ENCODE measurements around the gene DONSON.
A peak's percentile ranks its signal among the peaks of the same experiment; 100 is the strongest.
"Not testable (repeated sequence)": the region's sequence is repeated elsewhere in the genome, so short reads cannot be mapped to it uniquely, and the experiment has no call there.

The DONSON gene, protein sequence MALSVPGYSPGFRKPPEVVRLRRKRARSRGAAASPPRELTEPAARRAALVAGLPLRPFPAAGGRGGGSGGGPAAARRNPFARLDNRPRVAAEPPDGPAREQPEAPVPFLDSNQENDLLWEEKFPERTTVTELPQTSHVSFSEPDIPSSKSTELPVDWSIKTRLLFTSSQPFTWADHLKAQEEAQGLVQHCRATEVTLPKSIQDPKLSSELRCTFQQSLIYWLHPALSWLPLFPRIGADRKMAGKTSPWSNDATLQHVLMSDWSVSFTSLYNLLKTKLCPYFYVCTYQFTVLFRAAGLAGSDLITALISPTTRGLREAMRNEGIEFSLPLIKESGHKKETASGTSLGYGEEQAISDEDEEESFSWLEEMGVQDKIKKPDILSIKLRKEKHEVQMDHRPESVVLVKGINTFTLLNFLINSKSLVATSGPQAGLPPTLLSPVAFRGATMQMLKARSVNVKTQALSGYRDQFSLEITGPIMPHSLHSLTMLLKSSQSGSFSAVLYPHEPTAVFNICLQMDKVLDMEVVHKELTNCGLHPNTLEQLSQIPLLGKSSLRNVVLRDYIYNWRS

DNA sequence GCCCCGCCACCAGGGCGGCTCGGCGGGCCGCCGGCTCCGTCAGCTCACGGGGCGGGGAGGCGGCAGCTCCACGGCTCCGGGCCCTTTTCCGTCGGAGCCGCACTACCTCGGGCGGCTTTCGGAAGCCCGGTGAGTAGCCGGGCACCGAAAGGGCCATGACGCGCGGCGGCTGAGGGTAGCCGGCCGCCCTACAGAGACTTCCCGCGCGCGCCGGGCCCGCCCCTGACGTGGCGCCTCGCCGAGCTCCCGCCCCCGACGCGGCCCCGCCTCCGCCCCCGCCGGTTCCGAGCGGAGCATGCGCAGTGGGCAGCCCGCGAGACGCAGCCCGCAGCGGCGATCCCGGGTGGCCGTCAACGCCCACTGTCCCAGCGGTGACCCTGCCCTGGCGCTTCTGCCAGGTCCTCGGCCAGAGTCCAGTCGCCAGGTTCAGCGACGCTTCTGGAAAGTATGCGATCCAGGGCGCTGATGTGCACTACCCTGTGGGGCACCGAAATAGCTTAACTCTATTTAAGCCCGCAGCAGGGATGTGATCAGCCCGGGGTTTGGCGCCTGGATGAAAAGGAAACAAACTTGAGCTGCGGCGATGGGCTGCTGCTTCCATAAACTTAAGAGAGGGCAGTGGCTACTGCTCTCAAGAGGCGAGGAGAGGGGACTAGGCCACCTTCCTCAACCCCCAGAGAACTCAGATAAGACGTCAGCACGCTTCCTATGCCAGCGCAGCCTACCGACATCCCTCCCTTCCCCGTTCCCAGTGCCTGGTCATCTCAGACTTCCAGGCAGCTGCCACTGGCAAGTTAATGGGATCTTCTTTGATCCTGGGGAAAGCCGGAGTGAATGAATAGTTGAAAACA, at the start of gene DONSON:
DONSON (minus strand) TSS at position 200 of the 851 bp plus-strand sequence; CDS start at position 157, 43 bp downstream.
- peak; percentile 80 for DNase-seq

DNA sequence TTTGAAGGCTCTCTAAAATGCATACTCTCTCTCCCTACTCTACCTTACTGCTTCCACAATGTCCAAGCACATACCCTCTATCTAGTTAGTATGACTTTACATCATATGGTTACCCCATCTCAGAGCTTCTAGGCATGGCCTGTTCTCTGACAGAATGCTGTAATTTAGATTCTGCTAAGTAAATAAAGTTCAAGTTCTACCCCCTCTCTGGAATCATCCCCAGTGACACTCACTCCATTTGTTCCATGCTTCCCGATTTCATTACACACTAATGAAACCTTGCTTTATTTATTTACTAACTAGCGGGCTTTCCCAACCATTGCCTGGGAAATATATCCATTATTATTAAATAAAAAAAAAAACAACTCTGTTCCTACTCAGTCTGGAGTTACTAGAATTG, 45.8 kb upstream of the DONSON start:
- no peak for DNase-seq

DNA sequence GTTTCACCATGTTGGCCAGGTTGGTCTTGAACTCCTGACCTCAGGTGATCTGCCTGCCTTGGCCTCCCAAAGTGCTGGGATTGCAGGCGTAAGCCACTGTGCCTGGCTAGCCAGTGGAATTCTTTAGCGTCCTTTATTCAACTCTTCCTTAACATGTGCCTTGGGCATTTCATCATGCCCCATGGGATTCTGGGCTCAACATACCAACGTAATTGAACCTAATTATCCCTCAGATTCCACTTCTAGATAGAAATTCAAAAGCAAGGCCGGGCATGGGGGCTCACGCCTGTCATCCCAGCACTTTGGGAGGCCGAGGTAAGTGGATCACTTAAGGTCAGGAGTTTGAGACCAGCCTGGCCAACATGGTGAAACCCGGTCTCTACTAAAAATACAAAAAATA, 37.7 kb upstream of the DONSON start:
- not testable (repeated sequence) for DNase-seq

DNA sequence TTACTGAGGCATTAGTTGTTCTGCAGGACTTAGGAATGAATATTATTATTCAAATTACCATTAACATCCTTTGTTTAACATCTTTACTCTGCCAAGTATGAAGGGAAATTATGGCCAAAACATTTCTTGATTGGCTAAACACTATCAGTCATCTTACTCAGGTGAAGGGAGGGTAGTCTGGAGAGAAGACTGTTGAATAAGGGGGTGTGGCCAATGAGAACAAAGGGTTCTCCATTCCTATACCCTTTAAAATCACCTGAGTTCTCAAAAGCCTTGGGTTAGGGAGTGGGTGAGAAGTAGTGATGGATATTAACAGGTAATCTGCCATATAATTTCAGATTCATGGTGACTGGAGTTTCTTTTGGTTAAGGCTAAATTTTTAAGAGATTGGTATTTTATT, 33.8 kb upstream of the DONSON start:
- no peak for DNase-seq

DNA sequence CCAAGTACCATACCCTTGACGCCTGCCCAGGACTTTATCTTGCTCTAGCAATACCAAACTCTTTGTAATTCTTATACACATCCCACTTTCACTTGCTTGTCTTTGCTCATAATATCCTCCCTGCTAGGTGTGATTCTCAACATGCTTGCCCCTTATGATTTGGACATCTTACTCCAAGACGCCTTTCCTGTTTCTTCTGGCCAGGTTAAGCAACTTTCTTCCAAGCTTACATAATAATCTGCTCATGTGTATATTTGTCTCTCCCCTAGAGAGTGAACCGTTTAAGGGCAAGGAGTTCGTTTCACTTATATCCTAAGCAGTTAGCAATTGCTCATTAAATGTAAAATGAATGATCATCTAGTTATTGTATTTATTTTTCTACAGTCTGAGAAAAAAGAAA, 31.2 kb upstream of the DONSON start:
- DNase-seq, result no peak

DNA sequence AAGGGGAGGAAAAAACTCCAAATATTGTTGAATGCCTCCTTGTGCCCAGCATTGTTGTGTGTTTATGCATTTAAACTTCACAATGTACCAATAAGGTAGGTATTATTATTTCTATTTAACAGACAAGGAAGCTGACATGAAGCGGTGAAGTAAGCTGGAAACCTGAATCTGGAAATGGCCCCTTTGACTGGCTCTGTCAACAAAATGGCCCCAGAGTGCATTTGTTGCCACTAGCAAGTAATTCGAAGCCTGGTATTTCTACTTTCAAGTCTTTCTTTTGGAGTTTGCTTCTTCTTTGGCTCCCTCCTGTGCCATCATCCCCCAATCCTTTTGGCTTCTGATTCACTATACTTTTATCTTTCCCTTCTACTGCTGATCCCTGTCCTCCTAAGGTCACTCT, 29.9 kb upstream of the DONSON start:
- no peak for DNase-seq

DNA sequence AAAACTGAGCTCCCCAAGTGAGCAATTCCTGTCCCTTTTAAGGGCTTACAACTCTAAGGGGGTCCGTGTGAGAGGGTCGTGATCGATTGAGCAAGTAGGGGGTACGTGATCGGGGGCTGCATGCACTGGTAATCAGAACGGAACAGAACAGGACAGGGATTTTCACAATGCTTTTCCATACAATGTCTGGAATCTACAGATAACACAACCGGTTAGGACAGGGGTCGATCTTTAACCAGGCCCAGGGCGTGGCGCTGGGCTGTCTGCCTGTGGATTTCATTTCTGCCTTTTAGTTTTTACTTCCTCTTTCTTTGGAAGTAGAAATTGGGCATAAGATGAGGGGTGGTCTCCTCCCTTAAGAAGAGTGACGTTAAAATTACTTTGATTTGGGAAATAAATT, 29.1 kb upstream of the DONSON start:
- DNase-seq, result not testable (repeated sequence)

DNA sequence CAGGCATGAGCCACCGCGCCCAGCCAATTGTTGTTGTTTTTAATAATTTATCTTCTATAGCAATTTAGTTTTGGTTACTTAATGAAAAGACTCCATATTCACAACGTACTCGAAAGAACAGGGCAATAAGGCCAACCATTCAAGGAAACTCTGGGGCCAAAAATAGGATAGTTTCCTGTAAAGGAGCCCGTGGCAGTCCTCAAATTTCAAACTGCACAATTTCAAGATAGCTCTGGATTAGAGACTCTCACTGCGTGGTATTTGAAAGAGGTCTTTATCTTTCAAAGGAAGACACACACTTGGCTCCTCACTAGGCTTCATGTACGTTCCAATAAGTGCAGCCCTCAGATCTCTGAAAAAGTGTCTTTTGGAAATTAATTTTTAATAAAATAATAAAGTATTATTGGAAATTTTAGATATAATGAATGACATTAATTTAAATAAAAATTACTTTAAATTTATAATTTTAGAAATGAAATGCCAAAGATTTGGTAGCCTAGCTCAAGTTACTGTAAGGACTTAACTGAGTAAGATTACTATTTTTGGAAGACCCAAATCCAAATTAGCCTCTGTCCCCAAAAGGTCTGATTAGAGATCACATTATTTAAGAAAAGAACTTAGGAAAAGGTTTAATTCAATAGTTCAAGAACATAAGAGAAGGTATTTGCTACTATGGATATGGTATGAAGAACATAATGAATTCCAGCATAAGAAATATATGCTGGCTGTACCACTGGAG, 22.7 kb upstream of the DONSON start:
- no peak for DNase-seq

DNA sequence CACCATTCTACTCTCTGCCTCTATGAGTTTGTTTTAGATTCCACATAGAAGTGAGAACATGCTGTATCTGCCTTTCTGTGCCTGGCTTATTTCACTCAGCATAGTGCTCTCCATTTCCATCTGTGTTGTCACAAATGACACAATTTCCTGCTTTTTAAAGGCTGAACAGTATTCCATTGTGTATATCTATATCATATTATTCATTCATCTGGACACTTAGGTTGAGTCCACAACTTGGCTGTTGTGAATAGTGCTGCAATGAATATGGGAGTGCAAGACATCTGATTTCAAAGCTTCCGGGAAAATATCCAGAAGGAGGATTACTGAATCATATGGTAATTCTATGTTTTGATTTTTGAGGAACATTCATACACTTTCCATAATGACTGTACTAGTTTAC, 20.1 kb upstream of the DONSON start:
- no peak for DNase-seq

DNA sequence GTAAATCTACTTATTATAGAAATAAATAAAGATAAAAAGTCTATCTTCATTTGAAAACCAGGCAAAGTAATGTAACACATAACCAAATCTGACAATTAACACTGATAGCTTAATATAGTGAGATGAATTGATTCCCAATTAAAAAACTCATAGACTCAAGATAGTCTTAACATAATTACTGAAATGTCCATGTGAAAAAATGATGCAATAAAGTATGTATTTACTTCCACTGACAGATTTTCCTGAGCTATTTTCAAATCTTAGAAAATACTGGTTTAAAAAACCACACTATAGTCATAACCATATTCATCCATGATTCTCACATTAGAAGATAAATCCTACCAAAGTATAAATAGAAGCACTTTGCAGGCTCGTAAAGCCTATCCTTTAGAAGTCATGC, 9.6 kb upstream of the DONSON start:
- DNase-seq, result no peak

DNA sequence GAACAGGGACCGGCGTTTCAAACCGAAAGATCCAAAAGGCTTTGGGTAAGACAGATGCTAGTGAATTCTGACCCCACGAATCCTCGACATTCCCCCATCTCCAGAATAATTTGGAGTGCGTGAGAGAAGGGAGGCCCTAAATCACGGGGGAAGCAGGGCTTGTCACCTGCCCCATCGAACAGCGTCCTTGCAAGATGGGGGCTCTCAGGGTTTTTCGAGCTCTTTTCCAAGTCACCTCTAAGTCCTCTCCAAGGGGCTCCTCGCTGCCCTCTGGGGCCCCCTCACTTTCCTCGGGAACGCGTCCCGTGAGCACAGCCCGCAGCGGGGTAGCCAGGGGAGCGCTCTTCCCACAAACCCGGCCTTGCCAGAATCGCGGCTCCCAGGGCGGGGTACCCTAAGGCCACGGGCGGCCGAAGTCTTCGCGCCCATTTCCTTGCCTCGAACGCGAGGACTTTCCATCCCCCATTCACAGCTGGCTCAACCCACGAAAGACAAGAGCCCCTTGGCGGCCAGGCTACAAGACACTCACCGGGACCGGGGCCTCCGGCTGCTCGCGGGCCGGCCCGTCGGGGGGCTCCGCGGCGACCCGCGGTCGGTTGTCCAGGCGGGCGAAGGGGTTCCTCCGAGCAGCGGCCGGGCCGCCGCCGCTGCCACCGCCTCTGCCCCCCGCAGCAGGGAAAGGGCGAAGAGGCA, 546 bp downstream of the DONSON start:
- peak; percentile 28 for DNase-seq

DNA sequence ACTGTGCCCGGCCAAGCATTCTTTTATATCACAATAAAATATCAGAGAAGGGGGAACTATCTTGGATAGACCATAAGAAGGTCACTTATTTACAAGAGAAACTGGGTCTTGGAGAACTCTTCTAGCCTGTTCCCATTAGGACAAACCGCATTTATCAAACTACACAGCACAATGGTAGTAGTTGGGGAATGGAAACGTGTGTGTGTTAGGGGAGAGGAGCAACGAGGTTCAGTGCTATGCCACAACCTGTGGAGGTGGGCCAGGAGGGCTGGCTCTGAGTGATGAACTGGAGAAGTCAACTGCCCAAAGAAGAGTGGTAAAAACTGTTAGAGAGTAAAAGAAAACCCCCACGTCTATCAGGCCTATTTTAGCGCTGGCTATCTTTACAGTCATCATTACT, 1.6 kb downstream of the DONSON start:
- no peak for DNase-seq

DNA sequence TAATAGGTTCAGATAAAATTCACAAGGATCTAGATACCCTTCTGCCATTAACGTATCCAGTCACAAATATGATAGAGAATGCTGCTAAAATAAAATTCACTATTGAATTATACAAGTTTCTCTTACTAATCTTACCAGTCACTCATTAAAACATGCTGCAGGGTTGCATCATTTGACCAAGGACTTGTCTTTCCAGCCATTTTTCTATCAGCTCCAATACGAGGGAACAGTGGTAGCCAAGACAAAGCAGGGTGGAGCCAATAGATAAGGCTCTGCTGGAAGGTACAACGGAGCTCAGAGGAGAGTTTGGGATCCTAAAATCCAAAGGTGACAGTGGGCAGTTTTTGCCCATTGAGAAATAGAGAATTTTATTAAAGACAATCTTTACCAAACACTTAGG, 4.0 kb downstream of the DONSON start:
- no peak for DNase-seq

DNA sequence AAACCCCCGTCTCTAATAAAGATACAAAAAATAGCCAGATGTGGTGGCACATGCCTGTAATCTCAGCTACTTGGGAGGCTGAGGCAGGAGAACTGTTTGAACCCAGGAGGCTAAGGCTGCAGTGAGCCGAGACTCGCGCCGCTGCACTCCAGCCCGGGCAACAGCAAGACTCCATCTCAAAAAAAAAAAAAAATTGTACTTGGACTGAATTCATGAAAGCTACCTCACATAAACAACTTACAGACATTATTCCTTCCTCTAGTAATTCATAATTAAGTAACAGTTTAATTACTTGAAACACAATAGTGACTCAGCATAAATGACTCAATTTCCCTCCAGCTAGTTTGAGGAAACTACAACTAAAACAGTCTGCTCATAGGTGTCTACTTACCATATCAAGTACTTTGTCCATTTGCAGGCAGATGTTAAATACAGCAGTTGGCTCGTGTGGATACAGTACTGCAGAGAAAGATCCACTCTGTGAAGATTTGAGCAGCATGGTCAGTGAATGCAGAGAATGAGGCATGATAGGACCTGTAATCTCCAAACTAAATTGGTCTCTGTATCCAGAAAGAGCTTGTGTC, 9.4 kb downstream of the DONSON start:
- DNase-seq, result no peak

DNA sequence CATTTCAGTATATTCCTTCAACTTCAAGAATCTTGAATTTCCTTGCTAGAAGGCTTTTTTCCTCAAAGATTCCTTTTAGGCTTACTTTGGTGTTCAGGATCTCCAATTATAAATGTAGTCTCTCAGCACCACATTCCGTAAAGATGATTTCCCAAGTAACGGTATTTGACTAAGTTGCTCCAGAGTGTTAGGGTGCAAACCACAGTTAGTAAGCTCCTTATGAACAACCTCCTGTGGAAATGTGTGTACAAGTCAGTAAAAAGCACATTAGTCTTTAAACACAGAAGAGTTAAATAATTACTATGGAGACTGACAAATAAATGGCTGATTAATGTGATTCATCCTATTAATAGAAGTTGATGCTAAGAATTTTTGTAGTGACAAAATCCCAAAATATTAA, 10.3 kb downstream of the DONSON start:
- no peak for DNase-seq

DNA sequence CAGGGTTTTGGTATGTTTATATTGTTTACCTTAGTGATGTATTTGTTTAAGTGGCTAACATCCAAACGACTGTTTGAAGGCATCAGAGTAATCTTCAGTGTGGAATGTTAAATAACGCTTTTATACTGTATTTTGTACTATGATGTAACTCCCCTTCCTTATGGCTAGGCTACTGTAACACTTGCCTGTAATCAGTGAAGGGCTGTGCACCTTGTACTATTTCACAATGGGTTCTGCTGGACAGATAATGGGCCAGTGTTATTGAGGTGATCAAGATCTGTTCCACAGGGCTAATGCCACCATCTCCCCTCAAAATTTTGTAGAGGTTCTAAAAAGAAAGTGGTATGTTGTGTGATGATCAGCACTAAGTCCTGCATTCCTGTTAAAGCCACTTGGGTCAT, 11.7 kb downstream of the DONSON start:
- not testable (repeated sequence) for DNase-seq

DNA sequence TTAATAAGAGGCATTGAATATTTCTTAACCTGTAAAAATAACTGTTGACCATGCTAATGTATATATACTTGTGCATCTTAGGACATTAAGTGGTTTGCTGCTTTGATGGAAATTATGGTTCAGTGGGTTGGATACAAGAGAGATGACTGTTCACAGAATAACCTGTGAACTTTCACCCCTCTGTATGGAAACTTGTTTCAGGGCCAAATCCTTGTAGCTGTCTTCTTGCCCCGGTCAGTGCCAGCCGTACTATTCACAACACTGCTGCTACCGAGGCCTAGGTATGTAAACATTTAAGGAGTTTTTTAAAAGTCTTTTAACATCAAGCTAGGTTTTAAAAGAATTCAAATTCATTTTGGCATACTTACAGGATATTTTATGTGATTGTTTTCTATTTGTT, 16.1 kb downstream of the DONSON start:
- no peak for DNase-seq

DNA sequence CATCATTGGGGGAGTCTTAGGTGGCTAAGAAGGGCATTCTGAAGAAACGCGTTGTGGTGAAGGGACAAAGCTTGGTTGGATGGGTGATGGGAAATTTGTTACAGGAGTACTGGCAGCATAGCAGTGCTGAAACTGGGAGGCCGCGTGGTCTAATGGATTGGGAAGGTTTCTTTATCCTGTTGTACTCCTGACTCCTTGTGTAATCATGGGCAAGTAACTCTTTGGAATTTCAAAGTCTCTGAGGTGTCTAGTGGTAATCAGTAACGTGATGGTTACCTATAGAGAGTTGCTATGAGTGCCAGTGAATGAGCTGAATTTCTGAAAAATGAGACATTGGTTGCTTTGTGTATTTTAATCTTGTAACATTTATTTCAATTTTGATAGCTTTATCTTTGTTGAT, 18.5 kb downstream of the DONSON start:
- DNase-seq, result no peak

DNA sequence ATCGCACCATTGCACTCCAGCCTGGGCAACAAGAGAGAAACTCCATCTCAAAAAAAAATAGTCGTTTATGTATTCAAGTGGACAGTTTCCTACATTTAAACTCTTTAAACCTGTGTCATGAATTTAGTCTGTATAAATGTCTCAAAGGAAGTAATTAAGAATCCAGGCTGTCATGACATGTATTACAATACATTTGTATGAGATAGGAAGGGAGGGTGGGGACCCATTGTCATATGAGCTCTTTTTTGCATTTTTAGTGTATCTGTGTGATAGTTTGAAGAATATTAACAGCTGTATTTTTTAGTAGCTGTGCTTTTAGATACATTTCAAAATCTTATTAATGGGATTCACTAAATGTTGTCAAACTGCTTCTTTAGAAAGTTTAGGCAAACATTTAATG, 20.0 kb downstream of the DONSON start:
- no peak for DNase-seq

DNA sequence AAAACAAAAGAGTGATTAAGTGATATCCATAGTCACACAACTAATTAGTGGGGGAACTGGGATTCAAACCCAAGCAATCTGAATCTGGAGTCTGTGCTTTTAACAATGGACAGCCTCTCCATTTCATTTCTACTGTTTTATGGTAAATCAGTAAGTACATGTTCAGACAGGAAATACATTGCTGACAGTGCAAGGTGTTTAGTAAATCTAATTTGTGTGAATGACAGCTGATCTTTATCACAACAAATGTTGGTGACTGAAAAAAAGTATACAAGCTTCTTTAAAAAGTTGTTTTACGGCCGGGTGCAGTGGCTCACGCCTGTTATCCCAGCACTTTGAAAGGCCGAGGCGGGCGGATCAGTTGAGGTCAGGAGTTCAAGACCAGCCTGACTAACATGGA, 20.6 kb downstream of the DONSON start:
- no peak for DNase-seq

DNA sequence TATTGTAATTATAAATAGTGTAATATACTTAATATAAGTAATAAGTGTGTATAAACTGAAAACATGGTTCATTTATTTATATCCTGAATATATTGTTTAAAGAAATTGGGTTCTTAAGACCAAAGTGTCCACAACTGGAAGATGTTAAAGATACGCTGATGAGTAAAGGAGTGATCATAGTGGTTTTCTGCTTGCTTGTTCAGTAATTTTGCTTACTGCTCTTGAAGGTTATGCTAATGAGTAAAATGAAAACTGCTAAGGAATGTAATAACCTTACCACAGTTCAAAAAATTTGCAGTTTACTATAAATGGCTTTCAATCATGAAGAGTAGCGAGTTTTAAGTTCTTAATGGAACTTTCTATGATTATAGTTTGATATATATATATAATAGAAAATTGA, 22.0 kb downstream of the DONSON start:
- DNase-seq, result no peak

DNA sequence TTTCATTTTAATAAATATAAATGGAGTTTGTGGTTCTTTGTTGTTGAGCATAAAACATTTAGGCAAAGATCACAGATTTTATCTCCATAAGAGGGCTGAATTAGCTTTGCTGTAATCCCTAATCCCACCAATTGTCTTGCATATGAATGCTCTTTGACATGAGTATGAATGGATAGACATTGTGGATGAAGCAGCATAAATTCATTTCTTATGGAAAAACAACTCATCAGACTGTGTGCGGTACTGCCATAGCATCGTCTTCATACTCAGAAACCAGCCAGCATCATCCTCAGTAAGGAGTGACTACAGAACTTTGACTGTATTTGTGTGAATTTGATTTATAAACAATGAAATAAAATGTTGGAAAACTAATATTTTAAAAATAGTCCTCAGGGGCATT, 26.1 kb downstream of the DONSON start:
- DNase-seq, result no peak

Measured in NCI-H1694 treated with DMSO at 0.1 percent for 48 hours (cell line).